Tibial artery (tissue), 4 donors: ENCODE data around the gene EFHC2.

Experiments used
- DNase-seq, 2 donors: peaks; one replicate each; pipeline ENCODE4 v3.0.0-alpha.2; 2019
- H3K27ac ChIP-seq, 2 donors: fragments of 200-600 bp; sonication (generic) in 1 of 2; 1 replicate in 1 of 2; 2 replicates in 1 of 2; pipeline ENCODE4 v1.5.1; 2018 to 2019; ENCODE audit warnings: mild to moderate bottlenecking in 1 of 2
- H3K27me3 ChIP-seq, 2 donors: fragments of 200-600 bp; sonication (generic) in 1 of 2; one replicate each; pipeline versions ENCODE4 v1.5.1 to v1.6.0; 2016 to 2019
- H3K36me3 ChIP-seq, 3 donors: fragments of 200-600 bp; sonication (generic) in 2 of 3; one replicate each; pipeline ENCODE4 v1.5.1; 2016 to 2019; ENCODE audit warnings: mild to moderate bottlenecking in 2 of 3
- H3K4me1 ChIP-seq, 4 donors: fragments of 200-600 bp; sonication (generic) in 2 of 4; 1 replicate in 3 of 4; 2 replicates in 1 of 4; pipeline ENCODE4 v1.5.1; 2016 to 2019
- H3K4me3 ChIP-seq, 2 donors: fragments of 200-600 bp; sonication (generic) in 1 of 2; 1 replicate in 1 of 2; 2 replicates in 1 of 2; pipeline ENCODE4 v1.5.1; 2018 to 2019; ENCODE audit warnings: mild to moderate bottlenecking in 2 of 2
- H3K9me3 ChIP-seq, 3 donors: fragments of 200-600 bp; sonication (generic) in 1 of 3; one replicate each; pipeline ENCODE4 v1.5.1; 2016 to 2019
- intact Hi-C: fragments of 100-400 bp; cut with DNase I; formaldehyde crosslinking; loops from one replicate; pipeline ENCODE4 v1.15.0; 2023; ENCODE audit warnings: low total_unique reads
- TF ChIP-seq, protein P1 (sequence below), 2 experiments: fragments of 200-600 bp in 1 of 2; fragments of 450-650 bp in 1 of 2; IDR thresholded peaks; one replicate each; pipeline ENCODE4 v1.5.1; 2017 to 2019; ENCODE audit warnings: antibody characterized with exemption in 2 of 2, mild to moderate bottlenecking in 1 of 2, moderate library complexity in 1 of 2

EFHC2 gene

DNA sequence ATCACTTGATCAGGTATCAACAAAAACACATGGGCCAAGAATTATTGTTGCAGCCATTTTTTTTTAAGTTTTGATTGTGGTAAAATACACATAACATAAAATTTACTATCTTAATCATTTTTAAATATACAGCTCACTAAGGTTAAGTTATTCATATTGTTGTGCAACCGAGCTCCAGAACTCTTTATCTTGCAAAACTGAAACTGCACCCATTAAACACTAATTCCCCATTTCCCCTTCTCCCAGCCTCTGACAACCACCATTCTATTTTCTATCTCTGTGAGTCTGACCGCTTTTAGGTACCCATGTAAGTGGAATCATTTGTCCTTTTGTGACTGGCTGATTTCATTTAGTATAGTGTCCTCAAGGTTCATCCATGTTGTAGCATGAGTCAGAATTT, 244.1 kb downstream of the EFHC2 start:
- TF ChIP-seq, protein P1, sequence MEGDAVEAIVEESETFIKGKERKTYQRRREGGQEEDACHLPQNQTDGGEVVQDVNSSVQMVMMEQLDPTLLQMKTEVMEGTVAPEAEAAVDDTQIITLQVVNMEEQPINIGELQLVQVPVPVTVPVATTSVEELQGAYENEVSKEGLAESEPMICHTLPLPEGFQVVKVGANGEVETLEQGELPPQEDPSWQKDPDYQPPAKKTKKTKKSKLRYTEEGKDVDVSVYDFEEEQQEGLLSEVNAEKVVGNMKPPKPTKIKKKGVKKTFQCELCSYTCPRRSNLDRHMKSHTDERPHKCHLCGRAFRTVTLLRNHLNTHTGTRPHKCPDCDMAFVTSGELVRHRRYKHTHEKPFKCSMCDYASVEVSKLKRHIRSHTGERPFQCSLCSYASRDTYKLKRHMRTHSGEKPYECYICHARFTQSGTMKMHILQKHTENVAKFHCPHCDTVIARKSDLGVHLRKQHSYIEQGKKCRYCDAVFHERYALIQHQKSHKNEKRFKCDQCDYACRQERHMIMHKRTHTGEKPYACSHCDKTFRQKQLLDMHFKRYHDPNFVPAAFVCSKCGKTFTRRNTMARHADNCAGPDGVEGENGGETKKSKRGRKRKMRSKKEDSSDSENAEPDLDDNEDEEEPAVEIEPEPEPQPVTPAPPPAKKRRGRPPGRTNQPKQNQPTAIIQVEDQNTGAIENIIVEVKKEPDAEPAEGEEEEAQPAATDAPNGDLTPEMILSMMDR (IDR thresholded peaks at IDR 0.05) = no peak
- Histone ChIP-seq H3K27ac (no peak overlapping the region), H3K9me3 (no peaks in the 10 kb centered on the region), H3K4me1 (no peaks in the 10 kb centered on the region), H3K27me3 (no peaks in the 10 kb centered on the region), H3K36me3 (no peaks in the 10 kb centered on the region), H3K4me3 (no peak overlapping the region)
- intact Hi-C loops = no loop called here
- DNase-seq = no peak
